Bone marrow (tissue), 2 donors: ENCODE measurements around the gene KIAA0408.
"Not testable (repeated sequence)": the region's sequence is repeated elsewhere in the genome, so short reads cannot be mapped to it uniquely, and the experiment has no call there.

Experiments used
- DNase-seq, 2 donors: peaks; one replicate each; lab custom pipeline; 2025; lab: John Stamatoyannopoulos, UW

Gene KIAA0408

GRCh38 chr6:127463056-127463455 is 3.9 kb upstream of the KIAA0408 start:
- DNase-seq: no peak

GRCh38 chr6:127462376-127462775 is 3.2 kb upstream of the KIAA0408 start:
- no peak for DNase-seq

GRCh38 chr6:127460465-127460864 is 1.3 kb upstream of the KIAA0408 start:
- DNase-seq: no peak

- no peak for DNase-seq
These were observed 372 bp downstream of the KIAA0408 start for GRCh38 chr6:127458817-127459216.

GRCh38 chr6:127458222-127458621 is 967 bp downstream of the KIAA0408 start:
- no peak for DNase-seq

- DNase-seq: peak; percentile 5 to 92
These were observed 1.6 kb downstream of the KIAA0408 start for GRCh38 chr6:127457456-127458064.

- DNase-seq: no peak
These were observed 2.7 kb downstream of the KIAA0408 start for GRCh38 chr6:127456465-127456864.

- DNase-seq: no peak
These were observed 5.2 kb downstream of the KIAA0408 start for GRCh38 chr6:127453845-127454619.

GRCh38 chr6:127452803-127453202 is 6.4 kb downstream of the KIAA0408 start:
- no peak for DNase-seq

- no peak for DNase-seq
These were observed 7.8 kb downstream of the KIAA0408 start for GRCh38 chr6:127451388-127451787.

- DNase-seq: no peak
These were observed 11.4 kb downstream of the KIAA0408 start for GRCh38 chr6:127447780-127448179.

GRCh38 chr6:127446356-127446755 is 12.8 kb downstream of the KIAA0408 start:
- no peak for DNase-seq

GRCh38 chr6:127441881-127442280 is 17.3 kb downstream of the KIAA0408 start:
- no peak for DNase-seq

GRCh38 chr6:127439718-127440117 is 19.5 kb downstream of the KIAA0408 start:
- no peak for DNase-seq

- DNase-seq: no peak
These were observed 22.5 kb downstream of the KIAA0408 start for GRCh38 chr6:127436578-127437110.

- DNase-seq: no peak
These were observed 23.5 kb downstream of the KIAA0408 start for GRCh38 chr6:127435626-127436220.

- no peak for DNase-seq
These were observed 24.5 kb downstream of the KIAA0408 start for GRCh38 chr6:127434651-127435050.

GRCh38 chr6:127428562-127428961 is 30.6 kb downstream of the KIAA0408 start:
- not testable (repeated sequence) for DNase-seq

- DNase-seq: peak in 1 of 2 donors; percentile 3
These were observed 35.3 kb downstream of the KIAA0408 start for GRCh38 chr6:127423921-127424320.

GRCh38 chr6:127421164-127421563 is 38.0 kb downstream of the KIAA0408 start:
- DNase-seq: not testable (repeated sequence)

GRCh38 chr6:127420556-127420955 is 38.6 kb downstream of the KIAA0408 start:
- peak; percentile 10 to 98 for DNase-seq

- no peak for DNase-seq
These were observed 44.1 kb downstream of the KIAA0408 start for GRCh38 chr6:127415096-127415495.

GRCh38 chr6:127413123-127413522 is 46.1 kb downstream of the KIAA0408 start:
- DNase-seq: not testable (repeated sequence)
